H1 (cell line): ENCODE data around the gene OOEP. TPM values are rescaled to one million over a fixed set of nuclear protein-coding genes. Genes with fewer than 3 reads are reported as not detected.

Experiments
- CTCF ChIA-PET: fragments of 300-600 bp; sonication (Branson Sonifier 250); formaldehyde crosslinking; loops from one replicate; lab custom pipeline; 2021; ENCODE audit not compliant: partially characterized antibody; lab: Charles Lee
- POLR2A ChIA-PET: fragments of 300-600 bp; sonication (Branson Sonifier 250); formaldehyde crosslinking; loops from one replicate; lab custom pipeline; 2021; ENCODE audit warnings: inconsistent platforms; ENCODE audit not compliant: partially characterized antibody; lab: Charles Lee
- DNase-seq, 2 experiments: peaks; one replicate each; pipeline versions ENCODE4 v3.0.0 to v3.0.0-alpha.2; 2010 to 2022; ENCODE audit warnings: low spot score in 2 of 2, low read depth in 1 of 2, mixed read lengths in 1 of 2
- FAIRE-seq: peaks from 2 replicates; lab custom pipeline; 2011; peaks lifted over from hg19 to GRCh38; lab: Jason Lieb, UNC
- H2AFZ ChIP-seq: 2 replicates; pipeline ENCODE4 v1.8.1; 2012; ENCODE audit warnings: low read length, inconsistent platforms
- H2AK5ac ChIP-seq: 2 replicates; pipeline ENCODE4 v1.6.1; 2013; ENCODE audit warnings: low read depth, low read length
- H2BK120ac ChIP-seq: replicated peaks from 2 replicates; pipeline ENCODE3; 2013; ENCODE audit warnings: low read depth, low read length, inconsistent platforms
- H2BK12ac ChIP-seq: 2 replicates; pipeline ENCODE4 v1.6.1; 2013; ENCODE audit warnings: low read depth, low read length
- H2BK15ac ChIP-seq: 2 replicates; pipeline ENCODE4 v1.6.1; 2013; ENCODE audit warnings: low read length
- H2BK20ac ChIP-seq: 2 replicates; pipeline ENCODE4 v1.6.1; 2013; ENCODE audit warnings: low read length
- H2BK5ac ChIP-seq: 2 replicates; pipeline ENCODE4 v1.6.1; 2013; ENCODE audit warnings: low read depth, low read length
- H3K14ac ChIP-seq: 2 replicates; pipeline ENCODE4 v1.6.1; 2013; ENCODE audit warnings: inconsistent platforms; ENCODE audit not compliant: insufficient read length
- H3K18ac ChIP-seq: 2 replicates; pipeline ENCODE4 v1.6.1; 2013; ENCODE audit warnings: low read length; ENCODE audit errors: extremely low read depth
- H3K23ac ChIP-seq: 2 replicates; pipeline ENCODE4 v1.6.1; 2013; ENCODE audit warnings: inconsistent platforms; ENCODE audit not compliant: insufficient read length
- H3K23me2 ChIP-seq: 2 replicates; pipeline ENCODE4 v1.6.1; 2013; ENCODE audit warnings: low read depth, low read length
- H3K27ac ChIP-seq: 2 replicates; pipeline ENCODE4 v1.6.1; 2011; ENCODE audit warnings: low read depth, low read length, inconsistent platforms
- H3K27me3 ChIP-seq, 4 experiments: replicated peaks in 1 of 4; 1 replicate in 1 of 4; 2 replicates in 3 of 4; pipeline versions ENCODE4 v1.6.1 to v1.8.1; 2011 to 2013; ENCODE audit warnings: low read length in 3 of 4, mild to moderate bottlenecking in 3 of 4, inconsistent platforms in 2 of 4, mixed read lengths in 2 of 4, moderate library complexity in 1 of 4; ENCODE audit not compliant: control insufficient read depth in 3 of 4, insufficient read depth in 3 of 4; ENCODE audit errors: extremely low read depth in 1 of 4
- H3K36me3 ChIP-seq, 4 experiments: 2 replicates each; pipeline versions ENCODE4 v1.6.1 to v1.8.1; 2011 to 2013; ENCODE audit warnings: mild to moderate bottlenecking in 4 of 4, low read length in 3 of 4, moderate library complexity in 2 of 4, control low read depth in 1 of 4, inconsistent platforms in 1 of 4; ENCODE audit not compliant: insufficient read depth in 4 of 4, control insufficient read depth in 2 of 4
- H3K4ac ChIP-seq: replicated peaks from 2 replicates; pipeline ENCODE3; 2013; ENCODE audit warnings: low read length, low read depth, mixed read lengths, inconsistent platforms; ENCODE audit not compliant: insufficient read length
- H3K4me1 ChIP-seq, 4 experiments: replicated peaks in 1 of 4; 1 replicate in 1 of 4; 2 replicates in 3 of 4; pipeline versions ENCODE4 v1.6.1 to v1.8.1; 2011 to 2013; ENCODE audit warnings: low read length in 3 of 4, inconsistent platforms in 2 of 4, mixed read lengths in 1 of 4; ENCODE audit not compliant: insufficient read depth in 4 of 4, control insufficient read depth in 3 of 4
- H3K4me2 ChIP-seq, 2 experiments: 2 replicates each; pipeline versions ENCODE4 v1.6.1 to v1.8.1; 2011 to 2013; ENCODE audit warnings: low read depth in 2 of 2, low read length in 2 of 2, control low read depth in 1 of 2, inconsistent platforms in 1 of 2, mild to moderate bottlenecking in 1 of 2; ENCODE audit not compliant: insufficient read depth in 1 of 2
- H3K4me3 ChIP-seq, 4 experiments: fragments of 200-600, 300-600 bp in 1 of 4; sonication (generic), shearing (Covaris generic), sonication (Bioruptor Twin) in 1 of 4; 2 replicates each; pipeline versions ENCODE4 v1.5.1 to v1.8.1; 2011 to 2016; ENCODE audit warnings: low read length in 4 of 4, low read depth in 3 of 4, control low read depth in 2 of 4, inconsistent platforms in 2 of 4, mild to moderate bottlenecking in 2 of 4, mixed read lengths in 1 of 4, moderate library complexity in 1 of 4; ENCODE audit not compliant: insufficient read depth in 2 of 4; ENCODE audit errors: extremely low read depth in 1 of 4
- H3K56ac ChIP-seq: replicated peaks from 2 replicates; pipeline ENCODE3; 2013; ENCODE audit warnings: low read depth, mild to moderate bottlenecking, mixed read lengths, low read length, inconsistent platforms; ENCODE audit not compliant: insufficient read length
- H3K79me1 ChIP-seq: 2 replicates; pipeline ENCODE4 v1.6.1; 2013; ENCODE audit warnings: low read depth, low read length, control low read depth
- H3K79me2 ChIP-seq, 2 experiments: 2 replicates each; pipeline versions ENCODE4 v1.6.1 to v1.8.1; 2012 to 2013; ENCODE audit warnings: low read length in 2 of 2, mild to moderate bottlenecking in 2 of 2, inconsistent platforms in 1 of 2; ENCODE audit not compliant: insufficient read depth in 2 of 2, control insufficient read depth in 1 of 2
- H3K9ac ChIP-seq, 4 experiments: replicated peaks in 1 of 4; 1 replicate in 1 of 4; 2 replicates in 3 of 4; pipeline versions ENCODE4 v1.6.1 to v1.8.1; 2011 to 2013; ENCODE audit warnings: low read depth in 3 of 4, low read length in 3 of 4, control low read depth in 2 of 4, mild to moderate bottlenecking in 2 of 4, moderate library complexity in 2 of 4, inconsistent platforms in 1 of 4; ENCODE audit errors: extremely low read depth in 1 of 4
- H3K9me3 ChIP-seq, 2 experiments: 2 replicates each; pipeline versions ENCODE4 v1.6.1 to v1.8.1; 2012 to 2013; ENCODE audit warnings: mild to moderate bottlenecking in 2 of 2, moderate library complexity in 2 of 2, control low read depth in 1 of 2, inconsistent platforms in 1 of 2, low read depth in 1 of 2, low read length in 1 of 2, mixed read lengths in 1 of 2; ENCODE audit not compliant: insufficient read depth in 2 of 2
- H4K20me1 ChIP-seq, 2 experiments: replicated peaks in 1 of 2; 2 replicates each; pipeline versions ENCODE3 to v1.8.1; 2011 to 2013; ENCODE audit warnings: inconsistent platforms in 2 of 2, low read length in 2 of 2, mild to moderate bottlenecking in 1 of 2; ENCODE audit not compliant: insufficient read depth in 2 of 2, control insufficient read depth in 1 of 2
- H4K5ac ChIP-seq: 2 replicates; pipeline ENCODE4 v1.6.1; 2013; ENCODE audit warnings: low read length, low read depth, mixed read lengths, inconsistent platforms; ENCODE audit not compliant: insufficient read length
- H4K8ac ChIP-seq: 2 replicates; pipeline ENCODE4 v1.8.0; 2013; ENCODE audit warnings: mild to moderate bottlenecking, moderate library complexity, low read length, inconsistent platforms; ENCODE audit not compliant: insufficient read depth; ENCODE audit errors: extremely low read depth
- H4K91ac ChIP-seq: replicated peaks from 2 replicates; pipeline ENCODE3; 2013; ENCODE audit warnings: low read length, mixed read lengths, inconsistent platforms; ENCODE audit not compliant: insufficient read length
- ASH2L ChIP-seq: fragments of 200-600, 300-600 bp; sonication (generic); IDR thresholded peaks from one replicate; pipeline ENCODE4 v1.7.1; 2017; ENCODE audit warnings: low read length
- ATF3 ChIP-seq: IDR thresholded peaks from 2 replicates; pipeline ENCODE4 v1.6.1; 2011; ENCODE audit warnings: low read depth, mild to moderate bottlenecking, low read length; ENCODE audit not compliant: insufficient read depth
- CBX5 ChIP-seq: fragments of 300-800, 300-1000 bp; sonication (generic); IDR thresholded peaks from 2 replicates; pipeline ENCODE4 v1.7.1; 2016; ENCODE audit warnings: antibody characterized with exemption, low read length, low read depth
- CHD2 ChIP-seq: IDR thresholded peaks from 2 replicates; pipeline ENCODE4 v1.6.1; 2012; ENCODE audit warnings: low read length, improper control_type of control experiment
- CREB1 ChIP-seq: IDR thresholded peaks from 2 replicates; pipeline ENCODE4 v1.6.1; 2012; ENCODE audit warnings: inconsistent platforms
- CTCF ChIP-seq, 3 experiments: IDR thresholded peaks; 1 replicate in 2 of 3; 2 replicates in 1 of 3; pipeline versions ENCODE4 v1.5.1 to v1.6.1; 2011; ENCODE audit warnings: low read length in 3 of 3, mild to moderate bottlenecking in 3 of 3, inconsistent platforms in 2 of 3, low read depth in 1 of 3, moderate library complexity in 1 of 3; ENCODE audit not compliant: insufficient read depth in 1 of 3; ENCODE audit errors: control extremely low read depth in 1 of 3
- MAFK ChIP-seq: IDR thresholded peaks from 2 replicates; pipeline ENCODE4 v1.6.1; 2012; ENCODE audit warnings: low read depth, mild to moderate bottlenecking, improper control_type of control experiment, low read length
- NRF1 ChIP-seq: IDR thresholded peaks from 2 replicates; pipeline ENCODE4 v1.6.1; 2011; ENCODE audit warnings: mild to moderate bottlenecking, low read depth, low read length, improper control_type of control experiment
- SIN3A ChIP-seq, 2 experiments: IDR thresholded peaks in 1 of 2; conservative IDR thresholded peaks in 1 of 2; 2 replicates each; pipeline ENCODE4 v1.6.1; 2011 to 2012; ENCODE audit warnings: low read length in 2 of 2, improper control_type of control experiment in 1 of 2, low read depth in 1 of 2, mild to moderate bottlenecking in 1 of 2
- SP1 ChIP-seq: IDR thresholded peaks from 2 replicates; pipeline ENCODE4 v1.6.1; 2011; ENCODE audit warnings: low read depth, low read length
- TBP ChIP-seq: IDR thresholded peaks from 2 replicates; pipeline ENCODE4 v1.6.1; 2011; ENCODE audit warnings: low read depth, low read length, improper control_type of control experiment
- WGBS, 2 experiments: shearing (Covaris generic) in 1 of 2; methylation state at CpG; one replicate each; pipeline versions ENCODE4 v1.1.6 to v1.1.7; 2013 to 2015; ENCODE audit warnings: low lambda C conversion rate in 2 of 2, mixed read lengths in 2 of 2, inconsistent platforms in 1 of 2, low coverage in 1 of 2, missing lambda C conversion rate in 1 of 2; ENCODE audit not compliant: insufficient replicate concordance in 2 of 2, insufficient coverage in 1 of 2, insufficient read length in 1 of 2; ENCODE audit errors: extremely low coverage in 1 of 2, missing lambda C conversion rate in 1 of 2; 5-methylcytosine and 5-hydroxymethylcytosine counted together
- polyA plus RNA-seq, 7 experiments: library from polyadenylated mRNA; depleted of rRNA in 3 of 7; stranded (reverse) in 5 of 7; unstranded in 2 of 7; fragments of >200 nt in 5 of 7; fragments of 200-250 nt in 2 of 7; gene quantifications; 1 replicate in 5 of 7; 2 replicates in 1 of 7; 4 replicates in 1 of 7; pipeline versions ENCODE4 v1.2.1 to v1.2.3, GENCODE V29; 2011 to 2013; ENCODE audit warnings: missing spikeins in 2 of 7, mixed read lengths in 2 of 7
- total RNA-seq: library from RNA; stranded (reverse); fragmentation: NEBNext Ultra II Directional; extraction: Animal tissue kit (Norgen Biotek cat#: 25700); gene quantifications from 2 replicates; pipeline ENCODE4 v1.2.1, GENCODE V29; 2021

Gene OOEP
- total and polyA plus RNA-seq, 2 of the 8 experiments (the other 6 are each of a cell fraction or from before 2014, with no cell fraction given), result 0.20 to 0.41 TPM

- H4K20me1 ChIP-seq, result no peaks in the 10 kb centered on the region
- H3K14ac ChIP-seq, result no peak overlapping the region
- peaks cover 0 to 5% of the 10 kb centered on the region in 2 experiments; a peak in 1 of 4 replicates for H3K9me3 ChIP-seq
- no peak overlapping the region for H4K5ac ChIP-seq
- ChIA-PET CTCF (interaction anchor here (0.7 to 1.3 kb wide), 3 partner anchors 43 to 110 kb away, joined by 3 read pairs; no protein-coding TSS in a partner anchor), POLR2A (interaction anchor here (2.4 to 2.6 kb wide), 2 partner anchors 117 to 125 kb away, joined by 9 read pairs; partner anchors contain the start of gene EEF1A1)
- H3K18ac ChIP-seq, result no peak overlapping the region
- H2AFZ ChIP-seq, result no peak overlapping the region
- FAIRE-seq (no peak), DNase-seq (peak in 1 of 2 experiments; percentile 10)
- H2BK20ac ChIP-seq, result no peak overlapping the region
- H3K56ac ChIP-seq, result no peak overlapping the region
- no peak overlapping the region for H2AK5ac ChIP-seq
- no peaks in the 10 kb centered on the region; a peak in 1 of 7 replicates for H3K4me1 ChIP-seq
- H4K91ac ChIP-seq, result no peak overlapping the region
- no peaks in the 10 kb centered on the region for H3K79me2 ChIP-seq
- no peak overlapping the region for H3K27ac ChIP-seq
- H3K27me3 ChIP-seq, result no peaks in the 10 kb centered on the region
- no peak overlapping the region for H3K4me3 ChIP-seq
- H3K23ac ChIP-seq, result no peak overlapping the region
- H3K4ac ChIP-seq, result no peak overlapping the region
- H3K36me3 ChIP-seq, result no peaks in the 10 kb centered on the region
- H3K9ac ChIP-seq, result no peak overlapping the region
- H2BK15ac ChIP-seq, result no peak overlapping the region
- H2BK5ac ChIP-seq, result no peak overlapping the region
- no peak overlapping the region for H3K4me2 ChIP-seq
- WGBS, 2 experiments, result 93% methylated on average over 10 of the region's 10 CpGs; no CpG with 5 or more reads in 1 of the 2 experiments
- H3K79me1 ChIP-seq, result no peaks in the 10 kb centered on the region
- no peaks in the 10 kb centered on the region for H3K23me2 ChIP-seq
- no peak overlapping the region for H2BK12ac ChIP-seq
- no peak overlapping the region for H4K8ac ChIP-seq
- no peak overlapping the region for H2BK120ac ChIP-seq
- TF ChIP-seq CREB1 (no peak), NRF1 (no peak), SIN3A (conservative IDR thresholded peaks at IDR 0.05 in 1 of 2, IDR thresholded peaks at IDR 0.05 in 1 of 2; ENCODE audit: low read depth in 1 of 2, low read length in 2 of 2) (no peak), ATF3 (no peak), CTCF (IDR thresholded peaks at IDR 0.05; ENCODE audit: control extremely low read depth in 1 of 3, insufficient read depth in 1 of 3, low read depth in 1 of 3, low read length in 3 of 3) (no peak), CBX5 (no peak), CHD2 (no peak), TBP (no peak), SP1 (no peak), ASH2L (no peak), MAFK (no peak)
Measured at GRCh38 chr6:73395875-73396274, 26.2 kb upstream of the OOEP start.
